Measurements from ENCODE around the gene TBCCD1. TPM values are rescaled to one million over a fixed set of nuclear protein-coding genes. Genes with fewer than 3 reads are reported as not detected.

The TBCCD1 gene
- total and polyA plus RNA-seq, 2 donors from 2014 or later, result 6.2 to 13.3 TPM

- intact Hi-C loops (cut with DNase I), result no loop called here
- Histone ChIP-seq H3K9ac (ENCODE audit: low read length in 3 of 3) (no peak overlapping the region), H3K4me3 (ENCODE audit: low read length in 3 of 3) (no peak overlapping the region), H3K9me3 (ENCODE audit: control insufficient read depth in 2 of 3, insufficient read depth in 1 of 3, low read length in 3 of 3) (no peaks in the 10 kb centered on the region), H3K36me3 (ENCODE audit: control insufficient read depth in 2 of 3, insufficient read depth in 3 of 3, low read length in 3 of 3) (no peaks in the 10 kb centered on the region), H3K27me3 (ENCODE audit: control insufficient read depth, insufficient read depth, low read length) (no peaks in the 10 kb centered on the region), H3K27ac (ENCODE audit: low read depth in 2 of 2, low read length in 2 of 2) (no peak overlapping the region), H3K4me1 (ENCODE audit: control insufficient read depth in 2 of 3, insufficient read depth in 2 of 3, low read depth in 1 of 3, low read length in 3 of 3) (peaks cover 0 to 16% (median 0%) of the 10 kb centered on the region in 3 donors)
- TF ChIP-seq, protein P1, sequence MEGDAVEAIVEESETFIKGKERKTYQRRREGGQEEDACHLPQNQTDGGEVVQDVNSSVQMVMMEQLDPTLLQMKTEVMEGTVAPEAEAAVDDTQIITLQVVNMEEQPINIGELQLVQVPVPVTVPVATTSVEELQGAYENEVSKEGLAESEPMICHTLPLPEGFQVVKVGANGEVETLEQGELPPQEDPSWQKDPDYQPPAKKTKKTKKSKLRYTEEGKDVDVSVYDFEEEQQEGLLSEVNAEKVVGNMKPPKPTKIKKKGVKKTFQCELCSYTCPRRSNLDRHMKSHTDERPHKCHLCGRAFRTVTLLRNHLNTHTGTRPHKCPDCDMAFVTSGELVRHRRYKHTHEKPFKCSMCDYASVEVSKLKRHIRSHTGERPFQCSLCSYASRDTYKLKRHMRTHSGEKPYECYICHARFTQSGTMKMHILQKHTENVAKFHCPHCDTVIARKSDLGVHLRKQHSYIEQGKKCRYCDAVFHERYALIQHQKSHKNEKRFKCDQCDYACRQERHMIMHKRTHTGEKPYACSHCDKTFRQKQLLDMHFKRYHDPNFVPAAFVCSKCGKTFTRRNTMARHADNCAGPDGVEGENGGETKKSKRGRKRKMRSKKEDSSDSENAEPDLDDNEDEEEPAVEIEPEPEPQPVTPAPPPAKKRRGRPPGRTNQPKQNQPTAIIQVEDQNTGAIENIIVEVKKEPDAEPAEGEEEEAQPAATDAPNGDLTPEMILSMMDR (IDR thresholded peaks at IDR 0.05; ENCODE audit: borderline replicate concordance, extremely low read depth, insufficient read depth), result no peak
- FAIRE-seq (no peak), DNase-seq (no peak)
Observed at GRCh38 chr3:186593862-186594261, 26.7 kb upstream of the TBCCD1 start.

- Histone ChIP-seq H3K4me1 (ENCODE audit: control insufficient read depth in 2 of 3, insufficient read depth in 2 of 3, low read depth in 1 of 3, low read length in 3 of 3) (peaks cover 0 to 9% (median 0%) of the 10 kb centered on the region in 3 donors), H3K4me3 (ENCODE audit: low read length in 3 of 3) (no peak overlapping the region), H3K9ac (ENCODE audit: low read length in 3 of 3) (no peak overlapping the region), H3K27ac (ENCODE audit: low read depth in 2 of 2, low read length in 2 of 2) (no peak overlapping the region), H3K9me3 (ENCODE audit: control insufficient read depth in 2 of 3, insufficient read depth in 1 of 3, low read length in 3 of 3) (no peaks in the 10 kb centered on the region), H3K27me3 (ENCODE audit: control insufficient read depth, insufficient read depth, low read length) (no peaks in the 10 kb centered on the region), H3K36me3 (ENCODE audit: control insufficient read depth in 2 of 3, insufficient read depth in 3 of 3, low read length in 3 of 3) (no peaks in the 10 kb centered on the region)
- FAIRE-seq (no peak), DNase-seq (no peak)
- intact Hi-C loops (cut with DNase I), result no loop called here
- TF ChIP-seq, protein P1 (IDR thresholded peaks at IDR 0.05; ENCODE audit: borderline replicate concordance, extremely low read depth, insufficient read depth), result no peak
Observed at GRCh38 chr3:186592682-186593081, 25.5 kb upstream of the TBCCD1 start.

DNA sequence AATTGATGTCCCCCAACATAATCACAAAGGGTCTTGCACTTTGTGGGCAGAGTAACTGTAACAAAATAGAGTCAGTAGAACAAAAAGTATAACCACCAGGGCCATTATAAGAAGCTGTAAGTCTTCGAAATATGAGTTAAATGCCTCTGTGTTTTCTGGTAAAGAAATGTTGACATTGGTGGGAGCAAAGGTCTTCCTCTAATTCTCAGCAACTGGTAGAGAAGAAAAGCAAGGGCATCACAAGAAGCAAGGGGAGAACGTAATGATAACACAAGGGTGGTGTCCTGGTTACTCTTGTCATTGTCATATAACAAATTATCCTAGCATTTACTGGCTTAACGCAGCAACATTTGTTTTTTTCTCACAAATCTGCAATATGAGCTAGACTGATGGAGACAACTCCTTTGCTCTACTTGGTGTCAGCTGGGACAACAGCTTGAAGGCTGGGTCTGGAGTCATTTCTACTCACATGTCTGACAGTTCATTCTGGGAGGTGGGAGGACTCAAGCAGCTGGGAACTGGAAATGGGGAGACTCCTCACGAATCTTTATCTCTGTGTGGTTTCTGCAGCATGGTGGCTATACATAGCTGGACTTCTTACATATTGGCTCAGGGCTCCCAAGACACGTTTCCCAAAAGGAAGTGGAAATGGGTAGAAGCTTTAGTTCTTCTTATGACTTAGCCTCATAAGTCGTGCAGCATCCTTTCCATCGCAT, 23.6 kb upstream of the TBCCD1 start:
- FAIRE-seq (no peak), DNase-seq (no peak)
- Histone ChIP-seq H3K9me3 (ENCODE audit: control insufficient read depth in 2 of 3, insufficient read depth in 1 of 3, low read length in 3 of 3) (no peaks in the 10 kb centered on the region), H3K27me3 (ENCODE audit: control insufficient read depth, insufficient read depth, low read length) (no peaks in the 10 kb centered on the region), H3K36me3 (ENCODE audit: control insufficient read depth in 2 of 3, insufficient read depth in 3 of 3, low read length in 3 of 3) (no peaks in the 10 kb centered on the region), H3K4me1 (ENCODE audit: control insufficient read depth in 2 of 3, insufficient read depth in 2 of 3, low read depth in 1 of 3, low read length in 3 of 3) (peaks cover 0 to 9% (median 0%) of the 10 kb centered on the region in 3 donors), H3K9ac (ENCODE audit: low read length in 3 of 3) (no peak overlapping the region), H3K4me3 (ENCODE audit: low read length in 3 of 3) (no peak overlapping the region), H3K27ac (ENCODE audit: low read depth in 2 of 2, low read length in 2 of 2) (no peak overlapping the region)
- intact Hi-C loops (cut with DNase I), result no loop called here
- TF ChIP-seq, protein P1 (IDR thresholded peaks at IDR 0.05; ENCODE audit: borderline replicate concordance, extremely low read depth, insufficient read depth), result no peak
